Stimulated activated naive B cell treated with anti-CD40 and anti-IgM and Interleukin-4, amounts not matched to agents 10 μg/mL and 1 μg/mL and 100 μg/mL, for 72 hours (primary cell): Measurements from ENCODE around the gene CCNDBP1.
"Not testable (repeated sequence)": the region's sequence is repeated elsewhere in the genome, so short reads cannot be mapped to it uniquely, and the experiment has no call there.

Experiments
- ATAC-seq, 2 donors: fragments of 150-1000 bp; cut with Tn5 transposase; replicated peaks; 2 replicates each; pipeline ENCODE4 v1.10.0; 2021; ENCODE audit warnings: moderate library complexity in 1 of 2
- DNase-seq: peaks from one replicate; pipeline ENCODE4 v3.0.0; 2021
- H3K27ac Mint-ChIP-seq: one replicate; pipeline ENCODE4 v1.8.0; 2022; ENCODE audit warnings: mild to moderate bottlenecking, mixed read lengths
- H3K27me3 Mint-ChIP-seq, 2 donors: one replicate each; pipeline ENCODE4 v1.8.0; 2022; ENCODE audit warnings: mixed read lengths in 2 of 2
- H3K36me3 Mint-ChIP-seq, 2 donors: one replicate each; pipeline ENCODE4 v1.8.0; 2022; ENCODE audit warnings: mixed read lengths in 2 of 2, mild to moderate bottlenecking in 1 of 2
- H3K4me1 Mint-ChIP-seq, 2 donors: one replicate each; pipeline ENCODE4 v1.8.0; 2022; ENCODE audit warnings: mixed read lengths in 2 of 2, mild to moderate bottlenecking in 1 of 2
- H3K4me3 Mint-ChIP-seq, 2 donors: one replicate each; pipeline ENCODE4 v1.8.0; 2022; ENCODE audit warnings: mild to moderate bottlenecking in 2 of 2, mixed read lengths in 2 of 2, moderate library complexity in 1 of 2
- H3K9me3 Mint-ChIP-seq, 2 donors: one replicate each; pipeline ENCODE4 v1.8.0; 2022; ENCODE audit warnings: mixed read lengths in 2 of 2, mild to moderate bottlenecking in 1 of 2

The CCNDBP1 gene

GRCh38 chr15:43215961-43216360, 30.8 kb downstream of the CCNDBP1 start:
- Mint-ChIP-seq H3K27ac (no peak overlapping the region), H3K36me3 (no peaks in the 10 kb centered on the region), H3K9me3 (peaks cover 0 to 2% of the 10 kb centered on the region in 2 donors), H3K4me1 (no peaks in the 10 kb centered on the region), H3K4me3 (no peak overlapping the region), H3K27me3 (peaks cover 5 to 10% of the 10 kb centered on the region in 2 donors)
- ATAC-seq (no peak), DNase-seq (no peak)

- Mint-ChIP-seq H3K4me3 (no peak overlapping the region), H3K36me3 (no peaks in the 10 kb centered on the region), H3K27me3 (peaks cover 5 to 9% of the 10 kb centered on the region in 2 donors), H3K9me3 (peaks cover 0 to 2% of the 10 kb centered on the region in 2 donors), H3K27ac (no peak overlapping the region), H3K4me1 (no peaks in the 10 kb centered on the region)
- ATAC-seq, result no peak
- no peak for DNase-seq
These were observed 33.9 kb downstream of the CCNDBP1 start for GRCh38 chr15:43218908-43219706.

GRCh38 chr15:43219929-43220928, 35.0 kb downstream of the CCNDBP1 start:
- Mint-ChIP-seq H3K4me1 (no peaks in the 10 kb centered on the region), H3K9me3 (peaks cover 0 to 2% of the 10 kb centered on the region in 2 donors), H3K27ac (no peak overlapping the region), H3K36me3 (no peaks in the 10 kb centered on the region), H3K27me3 (peaks cover 5 to 9% of the 10 kb centered on the region in 2 donors), H3K4me3 (no peak overlapping the region)
- DNase-seq (no peak), ATAC-seq (no peak)

GRCh38 chr15:43220991-43221403, 35.8 kb downstream of the CCNDBP1 start, which contains the start of gene EPB42:
Gene EPB42, minus strand, starts transcription at chr15:43221018. Its CDS starts 193 bp downstream, at chr15:43220825.
- Mint-ChIP-seq H3K27me3 (peaks cover 5 to 9% of the 10 kb centered on the region in 2 donors), H3K4me3 (no peak within 1 kb of the TSS), H3K9me3 (peaks cover 0 to 2% of the 10 kb centered on the region in 2 donors), H3K4me1 (peaks cover 5 to 7% of the 10 kb centered on the region in 2 donors), H3K36me3 (no peaks in the 10 kb centered on the region), H3K27ac (no peak within 1 kb of the TSS)
- DNase-seq (no peak), ATAC-seq (no peak)

GRCh38 chr15:43221422-43221821, 36.2 kb downstream of the CCNDBP1 start:
- ATAC-seq (no peak), DNase-seq (no peak)
- peaks cover 5 to 9% of the 10 kb centered on the region in 2 donors for H3K27me3 Mint-ChIP-seq
- no peak overlapping the region for H3K4me3 Mint-ChIP-seq
- no peak overlapping the region for H3K27ac Mint-ChIP-seq
- H3K4me1 Mint-ChIP-seq, result peaks cover 5 to 7% of the 10 kb centered on the region in 2 donors
- no peaks in the 10 kb centered on the region for H3K36me3 Mint-ChIP-seq
- H3K9me3 Mint-ChIP-seq, result peaks cover 0 to 2% of the 10 kb centered on the region in 2 donors

GRCh38 chr15:43225201-43225949, 40.2 kb downstream of the CCNDBP1 start:
- H3K27ac Mint-ChIP-seq, result no peak overlapping the region
- no peaks in the 10 kb centered on the region for H3K36me3 Mint-ChIP-seq
- H3K9me3 Mint-ChIP-seq, result no peaks in the 10 kb centered on the region
- H3K27me3 Mint-ChIP-seq, result peaks cover 0 to under 1% of the 10 kb centered on the region in 2 donors
- DNase-seq (peak; percentile 37), ATAC-seq (peak; percentile 98 to 99)
- H3K4me3 Mint-ChIP-seq, result no peak overlapping the region
- H3K4me1 Mint-ChIP-seq, result peaks cover 5 to 7% of the 10 kb centered on the region in 2 donors

GRCh38 chr15:43225950-43226255, 40.7 kb downstream of the CCNDBP1 start:
- not testable (repeated sequence) for DNase-seq, H3K4me1 Mint-ChIP-seq, H3K27me3 Mint-ChIP-seq, H3K36me3 Mint-ChIP-seq, H3K9me3 Mint-ChIP-seq, ATAC-seq, H3K27ac Mint-ChIP-seq, H3K4me3 Mint-ChIP-seq

GRCh38 chr15:43226436-43227305, 41.5 kb downstream of the CCNDBP1 start:
- Mint-ChIP-seq H3K4me1 (peaks cover 5 to 7% of the 10 kb centered on the region in 2 donors), H3K27ac (no peak overlapping the region), H3K27me3 (no peaks in the 10 kb centered on the region), H3K9me3 (no peaks in the 10 kb centered on the region), H3K36me3 (no peaks in the 10 kb centered on the region), H3K4me3 (no peak overlapping the region)
- no peak for DNase-seq
- ATAC-seq, result no peak

- no peak overlapping the region for H3K4me3 Mint-ChIP-seq
- DNase-seq, result no peak
- no peak for ATAC-seq
- H3K27me3 Mint-ChIP-seq, result no peaks in the 10 kb centered on the region
- H3K27ac Mint-ChIP-seq, result no peak overlapping the region
- H3K4me1 Mint-ChIP-seq, result peaks cover 5 to 7% of the 10 kb centered on the region in 2 donors
- no peaks in the 10 kb centered on the region for H3K9me3 Mint-ChIP-seq
- no peaks in the 10 kb centered on the region for H3K36me3 Mint-ChIP-seq
These were observed 44.8 kb downstream of the CCNDBP1 start for GRCh38 chr15:43229977-43230376.

GRCh38 chr15:43230640-43231115, 45.5 kb downstream of the CCNDBP1 start:
- H3K27me3 Mint-ChIP-seq, result no peaks in the 10 kb centered on the region
- H3K4me1 Mint-ChIP-seq, result peaks cover 3 to 4% of the 10 kb centered on the region in 2 donors
- H3K4me3 Mint-ChIP-seq, result no peak overlapping the region

GRCh38 chr15:43232289-43232874, 47.2 kb downstream of the CCNDBP1 start:
- ATAC-seq (no peak), DNase-seq (no peak)
- Mint-ChIP-seq H3K36me3 (no peaks in the 10 kb centered on the region), H3K4me1 (peaks cover 2 to 6% of the 10 kb centered on the region in 2 donors), H3K9me3 (no peaks in the 10 kb centered on the region), H3K27ac (no peak overlapping the region), H3K27me3 (no peaks in the 10 kb centered on the region), H3K4me3 (no peak overlapping the region)

More at GRCh38 chr15:43230640-43231115, 45.5 kb downstream of the CCNDBP1 start:
- Mint-ChIP-seq H3K27ac (no peak overlapping the region), H3K9me3 (no peaks in the 10 kb centered on the region), H3K36me3 (no peaks in the 10 kb centered on the region)
- DNase-seq (no peak), ATAC-seq (no peak)

GRCh38 chr15:43235536-43235935, 50.3 kb downstream of the CCNDBP1 start:
- Mint-ChIP-seq H3K36me3 (no peaks in the 10 kb centered on the region), H3K4me1 (peaks cover 20 to 34% of the 10 kb centered on the region in 2 donors), H3K4me3 (no peak overlapping the region), H3K27me3 (peaks cover 0 to 7% of the 10 kb centered on the region in 2 donors), H3K27ac (no peak overlapping the region), H3K9me3 (no peaks in the 10 kb centered on the region)
- ATAC-seq (no peak), DNase-seq (no peak)
